Stimulated activated CD8-positive, alpha-beta memory T cell treated with anti-CD3 and anti-CD28 coated beads, Interleukin-2, amount 100 ng/mL, for 48 hours (primary cell): ENCODE measurements around the gene PBRM1.

Source experiments
- DNase-seq, 2 donors: peaks; one replicate each; pipeline ENCODE4 v3.0.0-alpha.2; 2020; ENCODE audit warnings: low read depth in 2 of 2

Gene PBRM1

DNA sequence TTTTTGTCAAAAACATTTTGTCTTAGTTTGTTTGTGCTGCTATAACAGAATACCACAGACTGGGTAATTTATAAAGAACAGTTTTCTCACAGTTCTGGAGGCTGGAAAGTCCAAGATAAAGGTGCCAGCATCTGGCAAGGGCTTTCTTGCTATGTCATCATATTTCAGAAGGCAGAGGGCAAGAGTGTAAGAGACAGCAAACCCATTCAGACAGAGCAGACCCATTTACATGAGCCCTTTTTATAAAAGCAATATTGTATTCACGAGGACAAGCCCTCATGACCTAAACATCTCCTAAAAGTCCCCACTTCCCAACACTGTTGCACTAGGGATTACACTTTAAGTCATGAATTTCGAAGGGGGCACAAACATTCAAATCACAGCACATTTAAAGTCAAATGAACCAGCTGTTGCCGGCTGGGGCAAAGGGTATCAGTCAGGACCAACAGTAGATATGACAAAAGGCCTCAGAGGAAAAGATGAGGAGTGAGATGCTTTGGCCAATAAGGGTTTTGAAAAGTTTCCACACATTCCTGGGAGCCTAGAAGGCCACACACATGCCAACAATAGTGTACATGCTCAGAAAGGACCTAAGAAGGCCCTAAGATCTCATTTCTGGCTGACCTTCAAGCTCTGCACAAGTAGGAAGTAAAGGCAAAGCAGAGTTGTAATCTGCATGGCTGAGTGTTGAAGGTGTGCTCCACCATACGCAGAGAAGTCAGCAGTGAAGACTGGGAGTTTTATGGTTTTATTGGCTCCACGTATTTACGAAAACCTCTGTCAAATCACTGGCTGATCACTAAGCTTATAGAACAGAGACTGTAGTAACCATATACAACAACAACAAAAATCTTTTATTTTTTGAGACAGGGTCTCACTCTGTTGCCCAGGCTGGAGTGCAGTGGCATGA lies 111.4 kb downstream of the PBRM1 start:
- DNase-seq: no peak

DNA sequence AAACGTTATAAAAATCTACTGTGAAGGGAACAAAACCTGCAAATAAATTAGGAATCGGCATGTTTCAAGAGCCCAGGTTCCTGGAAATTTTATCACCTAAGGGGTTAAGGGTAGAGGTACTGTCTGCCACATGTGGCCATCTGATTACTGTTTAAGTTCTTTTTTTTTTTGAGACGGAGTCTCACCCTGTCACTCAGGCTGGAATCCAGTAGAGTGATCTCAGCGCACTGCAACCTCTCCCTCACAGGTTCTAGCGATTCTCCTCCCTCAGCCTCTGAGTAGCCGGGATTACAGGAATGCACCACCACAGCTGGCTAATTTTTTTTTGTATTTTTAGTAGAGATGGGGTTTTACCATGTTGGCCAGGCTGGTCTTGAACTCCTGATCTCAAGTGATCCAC lies 113.5 kb downstream of the PBRM1 start:
- no peak for DNase-seq

DNA sequence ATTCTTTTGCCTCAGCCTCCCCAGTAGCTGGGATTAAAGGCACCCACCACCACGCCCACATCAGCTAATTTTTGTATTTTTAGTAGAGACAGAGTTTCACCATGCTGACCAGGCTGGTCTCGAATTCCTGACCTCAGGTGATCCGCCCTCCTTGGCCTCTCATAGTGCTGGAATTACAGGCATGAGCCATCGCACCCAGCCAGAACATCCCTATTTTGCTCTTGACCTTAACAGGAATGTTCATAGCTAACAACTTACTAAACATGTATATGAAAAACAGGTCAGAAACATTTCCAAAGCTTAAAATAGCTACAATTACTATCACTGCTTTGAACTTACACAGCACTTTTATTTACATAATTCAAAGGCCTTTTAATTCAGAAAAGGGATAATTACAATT lies 115.6 kb downstream of the PBRM1 start:
- no peak for DNase-seq

DNA sequence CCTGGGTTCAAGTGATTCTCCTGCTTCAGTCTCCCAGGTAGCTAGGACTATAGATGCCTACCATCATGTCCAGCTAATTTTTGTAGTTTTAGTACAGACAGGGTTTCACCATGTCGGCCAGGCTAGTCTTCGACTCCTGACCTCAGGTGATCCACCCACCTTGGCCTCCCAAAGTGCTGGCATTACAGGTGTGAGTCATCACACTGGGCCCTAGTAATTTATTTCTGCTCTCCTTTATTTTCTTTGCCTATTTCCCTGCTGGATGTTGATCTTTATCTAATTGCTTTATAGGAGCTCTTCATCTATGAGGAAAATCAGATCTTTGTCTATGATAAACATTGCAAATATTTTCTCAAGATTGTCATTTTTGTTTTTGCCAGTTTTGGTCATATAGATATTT lies 117.6 kb downstream of the PBRM1 start:
- DNase-seq: no peak

DNA sequence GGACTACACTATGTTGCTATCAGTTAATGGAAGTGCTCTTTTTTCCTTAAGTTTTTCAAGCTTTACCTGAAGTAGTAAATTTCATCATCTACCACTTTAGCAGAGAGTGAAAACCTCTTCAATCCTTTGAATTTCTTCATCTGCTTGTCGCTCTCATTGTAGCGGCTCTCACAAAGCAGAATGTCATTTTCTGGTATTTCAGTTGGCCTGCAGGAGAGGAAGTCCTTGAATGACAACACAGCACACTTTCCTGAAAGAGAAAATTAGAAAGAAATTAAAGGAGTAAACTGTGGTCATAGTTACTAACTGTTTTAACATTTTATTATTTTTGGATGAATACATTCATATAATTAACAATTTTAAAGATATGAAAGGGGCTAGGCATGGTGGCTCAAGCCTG lies 121.7 kb downstream of the PBRM1 start:
- no peak for DNase-seq

DNA sequence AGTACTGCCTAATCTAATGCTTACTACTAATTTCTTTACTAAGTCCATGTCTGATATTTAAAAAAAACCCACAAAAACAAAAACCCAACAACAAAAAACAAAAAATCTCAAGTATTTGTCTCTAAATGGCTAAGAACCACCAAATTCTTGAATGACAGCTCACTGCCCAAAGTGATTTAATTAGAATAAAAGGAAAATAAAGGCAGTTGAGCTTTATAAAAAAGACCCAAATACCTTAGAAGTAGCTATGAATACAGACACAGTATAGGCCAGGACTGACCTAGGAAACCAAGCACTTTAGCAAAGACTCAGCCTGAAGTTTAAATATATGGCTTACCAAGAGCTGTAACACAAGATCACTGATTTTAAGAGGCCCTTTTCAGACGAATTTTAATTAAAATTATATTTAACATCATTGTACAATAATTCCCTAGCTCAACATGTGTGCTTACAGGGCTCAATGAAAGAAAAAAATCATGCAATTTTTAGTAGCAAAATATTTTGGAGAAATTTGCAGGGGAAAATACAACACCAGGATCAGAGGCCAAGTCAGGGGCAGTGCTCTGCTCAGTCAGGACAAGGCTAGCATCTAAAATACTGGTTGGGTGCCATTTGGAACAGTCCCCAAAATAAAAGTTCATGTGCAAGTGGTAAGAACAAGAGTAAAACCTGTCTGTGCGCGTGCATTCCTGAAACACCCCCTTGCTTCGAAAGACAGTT lies 124.5 kb downstream of the PBRM1 start:
- DNase-seq: no peak

DNA sequence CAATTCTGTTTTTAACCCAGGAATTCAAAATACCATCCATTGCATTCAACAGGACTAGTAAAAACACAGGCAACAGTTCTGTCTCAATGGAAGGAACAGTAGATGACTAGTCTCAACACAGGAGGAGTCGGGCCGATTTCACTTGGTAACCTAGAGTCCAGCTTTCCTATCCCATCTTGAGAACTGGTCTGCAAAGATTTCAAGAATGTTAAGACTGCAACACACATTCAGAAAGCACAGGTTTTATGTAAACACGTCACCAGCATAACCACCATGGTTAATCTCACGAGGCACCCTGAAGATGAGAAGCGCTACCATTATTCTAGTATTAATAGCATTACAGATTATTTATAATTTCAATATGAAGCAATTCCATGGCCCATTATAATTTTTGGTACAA lies 127.3 kb downstream of the PBRM1 start:
- no peak for DNase-seq

DNA sequence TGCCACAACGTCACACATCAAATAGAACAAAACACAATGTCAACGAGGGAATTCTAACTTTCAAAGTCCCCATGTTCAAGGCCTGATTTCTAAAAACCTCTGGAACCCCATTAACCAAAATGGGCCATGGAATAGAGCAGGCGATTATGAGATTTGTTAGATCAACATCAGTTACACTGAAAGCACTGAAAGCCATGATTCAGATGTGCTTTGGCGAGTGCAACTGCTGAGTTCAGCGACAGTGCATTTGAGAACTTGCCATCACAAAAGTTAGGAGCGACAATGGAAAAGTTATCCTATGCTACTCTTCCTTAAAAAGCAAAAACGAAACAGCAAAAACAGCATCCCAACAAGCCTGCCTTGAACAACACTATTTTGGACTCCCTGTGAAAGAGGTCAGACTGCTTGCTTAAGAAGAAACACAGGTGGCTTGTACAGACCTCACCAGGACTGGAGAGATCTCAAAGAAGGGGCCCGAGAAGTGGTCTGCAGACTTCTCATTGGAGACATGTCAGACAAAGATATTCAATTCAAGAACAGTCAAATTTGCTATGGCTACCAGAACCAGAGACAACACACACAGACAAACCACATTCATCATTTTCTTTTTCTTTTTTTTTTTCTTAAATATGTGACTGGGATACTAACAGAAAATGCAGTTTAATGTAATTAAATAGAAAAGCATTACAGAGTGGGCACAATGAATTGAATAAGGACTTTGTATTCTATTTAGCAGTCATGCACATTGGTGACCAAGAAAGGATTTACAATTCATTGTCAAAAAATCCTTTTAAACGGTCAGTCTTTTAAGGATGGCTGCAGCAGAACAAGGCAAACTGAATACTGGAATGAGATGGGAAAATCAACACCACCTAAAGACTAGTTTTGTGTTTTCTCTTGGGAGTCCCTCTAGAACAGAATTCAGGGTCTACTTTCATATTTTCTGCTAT lies 128.4 kb downstream of the PBRM1 start:
- DNase-seq: no peak

DNA sequence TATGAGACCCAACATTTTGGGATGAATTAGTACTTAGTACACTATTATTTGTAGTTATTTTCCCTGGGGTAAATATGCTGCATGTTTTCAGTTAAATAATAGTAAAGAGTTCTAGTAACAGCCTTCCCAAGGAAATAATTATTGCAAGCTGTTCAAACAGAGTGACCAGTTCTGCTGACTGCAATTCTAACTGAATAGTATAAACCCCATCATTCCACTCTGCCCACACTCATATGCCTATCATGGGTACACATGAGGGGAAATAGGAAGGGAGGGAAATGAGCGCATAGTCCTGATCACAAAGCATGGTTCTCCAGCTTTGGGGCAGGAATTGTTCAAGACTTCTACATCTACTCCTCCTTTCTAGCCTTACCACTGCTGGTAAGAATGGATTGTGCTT lies 130.7 kb downstream of the PBRM1 start:
- no peak for DNase-seq

DNA sequence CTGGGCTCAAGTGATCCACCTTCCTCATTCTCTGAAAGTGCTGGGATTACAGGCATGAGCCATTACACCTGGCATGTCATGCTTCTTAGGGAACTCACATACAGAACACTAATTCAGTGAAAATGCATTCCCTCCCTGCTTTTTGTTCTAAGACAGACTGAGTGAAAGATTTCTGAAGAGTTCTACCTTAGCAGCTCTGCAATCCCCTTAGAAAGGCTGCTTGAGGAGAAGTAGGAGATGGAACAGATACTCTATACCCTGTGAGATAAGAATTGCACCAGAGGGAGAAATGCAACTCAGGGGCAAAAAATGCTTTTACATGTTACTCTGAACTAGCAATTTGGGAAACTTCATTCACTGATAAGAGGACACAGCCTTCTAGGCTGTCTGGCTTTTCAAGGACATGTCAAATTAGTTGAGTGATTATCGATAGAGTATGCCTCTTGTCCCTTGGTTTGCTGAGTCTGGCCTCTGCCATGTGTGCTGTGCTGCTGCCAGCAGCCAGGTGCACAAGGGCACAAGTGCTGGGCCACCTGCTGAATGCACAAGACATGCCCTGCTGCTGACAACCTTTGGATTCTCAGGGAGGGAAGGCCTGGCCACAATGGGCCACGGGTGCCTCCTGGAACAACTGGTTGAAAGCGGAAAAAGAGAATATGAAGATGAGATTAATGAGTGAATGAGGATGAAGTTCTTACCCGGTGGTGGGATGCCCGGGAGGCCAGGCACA lies 131.5 kb downstream of the PBRM1 start:
- no peak for DNase-seq

DNA sequence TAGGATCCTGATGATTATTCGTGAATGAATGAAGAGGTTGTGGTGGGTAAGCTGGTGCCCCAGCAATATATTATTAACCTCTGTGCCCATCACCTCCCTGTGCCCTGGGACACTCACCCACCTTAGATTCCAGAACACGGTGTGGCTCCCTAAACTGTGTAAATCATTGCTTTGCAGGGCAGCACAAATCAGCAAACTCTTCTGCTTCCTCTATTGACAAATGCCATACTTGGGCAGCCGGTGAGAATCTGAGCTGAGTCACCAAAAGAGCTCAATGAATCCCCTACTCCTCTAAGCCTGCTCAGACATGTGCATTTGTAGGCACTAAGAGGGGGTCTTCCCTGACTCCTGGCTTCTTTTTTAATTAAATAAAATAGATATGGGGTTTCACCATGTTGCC lies 133.6 kb downstream of the PBRM1 start:
- DNase-seq: no peak

DNA sequence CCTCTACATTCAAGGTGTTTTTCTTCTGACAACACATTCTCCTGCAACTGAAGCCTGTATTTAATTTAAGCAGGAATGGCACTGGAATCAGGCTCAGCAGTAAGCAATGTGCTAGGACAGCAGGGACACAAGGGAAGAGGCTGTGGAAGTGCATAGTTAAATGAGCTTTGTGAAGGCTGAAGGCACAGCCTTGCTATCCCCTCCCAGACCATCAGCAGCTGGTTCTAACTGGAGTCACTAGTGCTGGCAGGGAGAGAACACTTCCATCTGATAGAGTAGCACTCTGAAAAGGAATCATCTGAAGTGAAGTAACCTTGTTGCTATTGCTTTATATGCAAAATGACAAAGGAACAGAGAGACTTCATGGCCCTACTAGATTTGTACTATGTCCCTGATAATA lies 134.6 kb downstream of the PBRM1 start:
- no peak for DNase-seq

DNA sequence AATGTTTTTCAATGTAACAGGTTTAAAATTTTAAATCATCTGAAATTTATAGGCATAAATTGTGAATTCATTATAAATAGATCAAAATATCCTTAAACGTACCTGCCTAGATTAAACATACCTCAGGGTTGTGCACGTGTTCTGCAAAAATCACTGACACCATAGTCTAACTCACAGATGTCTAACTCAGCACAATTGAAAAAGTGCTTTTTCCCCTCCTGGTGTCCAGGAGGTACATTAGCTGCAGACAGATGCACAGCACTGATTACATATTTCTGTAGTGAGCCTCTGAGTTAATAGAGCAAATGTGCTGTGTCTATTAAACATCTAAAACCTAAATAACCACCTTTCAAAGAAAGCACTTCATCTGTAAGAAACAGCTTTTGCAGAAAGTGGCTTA lies 138.6 kb downstream of the PBRM1 start:
- no peak for DNase-seq

DNA sequence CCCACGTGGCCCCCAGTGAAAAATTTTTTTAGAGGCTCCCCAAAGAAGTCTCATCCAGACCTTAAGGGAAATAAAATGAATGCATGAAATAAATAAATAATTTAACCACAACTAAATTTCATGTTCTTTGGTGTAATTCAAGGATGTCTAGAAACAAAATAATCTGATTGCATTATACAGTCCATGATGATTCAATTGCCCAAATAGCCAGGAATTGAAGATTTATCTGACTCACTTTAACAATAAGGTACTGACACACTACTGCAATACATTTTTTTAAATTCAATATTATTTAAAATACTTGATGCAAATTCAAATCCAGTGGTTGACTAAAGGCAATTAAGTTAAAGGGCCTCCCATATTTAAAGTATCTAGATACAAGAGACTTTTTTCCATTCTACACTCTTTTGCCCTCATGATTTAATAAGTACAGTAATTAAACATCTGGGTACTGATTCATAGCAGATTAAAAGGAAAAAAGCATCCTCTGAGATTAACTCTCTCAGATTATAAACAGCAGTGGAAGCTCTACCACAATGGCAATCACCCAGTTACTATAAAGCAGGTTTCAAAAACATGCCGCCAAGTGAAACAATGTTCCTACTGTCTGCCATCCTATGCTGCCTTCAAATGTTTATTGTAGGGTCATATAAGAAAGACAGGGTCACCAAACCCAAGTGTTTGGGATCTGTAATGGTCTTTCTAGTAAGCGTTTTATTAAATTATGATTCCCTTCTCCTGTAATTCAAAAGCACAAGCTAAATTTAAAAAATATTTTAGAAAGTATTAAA lies 139.4 kb downstream of the PBRM1 start:
- DNase-seq: no peak

DNA sequence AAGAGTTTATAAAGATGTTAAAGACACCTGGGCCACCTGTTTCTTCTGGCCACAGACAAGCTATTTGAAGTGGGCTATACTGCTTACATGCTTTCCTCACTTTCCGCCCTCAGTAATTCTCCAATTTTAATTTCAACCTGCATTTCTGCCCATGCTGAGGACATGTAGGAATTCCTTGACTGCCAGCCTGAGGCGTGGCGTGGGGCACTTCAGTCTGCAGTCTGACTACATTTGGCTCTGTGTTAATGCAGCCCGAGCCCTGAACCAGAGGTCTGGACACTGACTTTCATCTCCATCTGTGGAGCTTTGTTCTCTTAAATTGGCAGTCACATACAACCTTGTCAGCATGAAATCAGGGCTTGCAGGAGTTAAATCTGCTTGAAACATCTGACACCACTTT lies 140.8 kb downstream of the PBRM1 start:
- no peak for DNase-seq

DNA sequence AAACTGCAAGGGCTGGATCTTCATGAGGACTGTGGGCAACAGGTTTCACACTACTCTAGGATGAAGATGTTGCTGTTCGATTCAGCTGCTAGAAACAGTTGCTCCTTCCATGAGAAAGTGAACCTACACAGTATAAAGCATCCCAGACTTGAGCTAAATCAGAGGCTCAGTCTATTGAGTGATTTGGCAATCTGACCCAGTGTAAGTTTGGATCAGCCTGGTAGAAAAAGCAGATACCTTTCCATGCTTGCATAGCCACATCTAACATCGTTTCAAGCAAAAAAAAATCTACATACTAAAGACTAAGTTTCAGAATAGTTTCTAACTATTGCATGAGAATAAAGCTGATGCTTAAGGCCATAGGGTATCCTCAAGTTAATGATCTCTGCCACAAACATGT lies 144.7 kb downstream of the PBRM1 start:
- DNase-seq: no peak

DNA sequence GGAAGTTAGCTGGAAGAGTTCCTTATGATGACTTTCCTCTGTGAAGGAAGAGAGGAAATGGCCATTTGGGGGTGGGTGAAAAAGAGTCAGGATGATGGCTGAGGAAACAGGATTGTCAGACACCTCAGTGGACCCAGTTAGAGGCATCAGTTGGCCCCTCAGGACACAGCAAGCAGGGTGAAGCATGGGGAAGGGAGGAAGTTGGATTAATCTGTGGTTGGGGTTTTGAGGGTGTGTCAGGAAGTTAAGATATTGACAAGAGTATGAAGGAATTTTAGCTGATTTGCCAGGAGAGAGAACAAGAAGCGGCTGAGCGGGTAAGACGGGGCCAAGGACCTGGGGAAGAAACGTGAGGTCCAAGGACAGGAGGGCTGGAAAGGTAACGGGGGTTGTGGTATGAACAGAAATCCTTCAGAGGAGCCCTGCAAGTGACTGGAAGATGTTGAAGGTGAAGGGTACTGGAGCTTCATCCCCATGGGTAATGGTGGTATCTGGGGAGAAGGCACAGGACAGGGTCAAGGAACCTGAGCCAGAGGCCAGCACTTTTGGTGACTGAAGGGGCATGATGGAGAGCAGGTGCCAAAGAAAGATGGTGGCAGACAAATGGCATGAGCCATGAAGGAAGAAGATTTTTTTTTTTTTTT lies 146.6 kb downstream of the PBRM1 start:
- no peak for DNase-seq

DNA sequence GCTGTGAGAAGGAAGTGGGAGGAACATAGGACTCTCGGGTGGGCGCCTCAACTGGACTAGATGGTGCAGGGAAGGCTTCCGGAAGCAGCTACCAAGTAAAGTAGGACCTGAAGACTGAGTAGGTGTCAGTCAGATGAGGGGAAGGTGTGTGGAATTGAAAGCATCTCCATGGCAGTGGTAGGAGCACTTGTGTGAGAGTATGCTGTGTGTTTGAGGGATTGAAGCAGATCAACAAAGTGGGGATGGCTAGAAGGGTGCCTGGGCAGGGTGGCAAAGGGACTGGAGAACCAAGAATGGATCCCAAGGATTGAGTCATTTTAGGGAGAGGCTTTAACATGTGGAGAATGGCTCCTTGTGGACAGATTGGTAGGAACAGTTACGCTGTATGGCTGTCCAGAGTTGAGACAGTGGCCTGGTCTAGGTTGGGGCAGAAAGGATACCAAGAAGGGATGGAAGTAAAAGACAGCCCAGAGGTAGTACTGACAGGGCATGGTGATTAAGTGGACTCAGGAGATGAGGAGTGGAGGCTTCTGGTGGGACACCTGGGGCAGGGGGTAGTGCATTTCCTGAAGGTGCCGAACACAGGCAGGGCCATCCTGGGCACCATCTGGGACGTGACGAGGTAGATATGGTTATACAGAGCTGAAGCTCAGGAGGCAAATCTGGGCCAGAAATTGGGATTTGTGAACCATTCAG lies 147.8 kb downstream of the PBRM1 start:
- DNase-seq: no peak

DNA sequence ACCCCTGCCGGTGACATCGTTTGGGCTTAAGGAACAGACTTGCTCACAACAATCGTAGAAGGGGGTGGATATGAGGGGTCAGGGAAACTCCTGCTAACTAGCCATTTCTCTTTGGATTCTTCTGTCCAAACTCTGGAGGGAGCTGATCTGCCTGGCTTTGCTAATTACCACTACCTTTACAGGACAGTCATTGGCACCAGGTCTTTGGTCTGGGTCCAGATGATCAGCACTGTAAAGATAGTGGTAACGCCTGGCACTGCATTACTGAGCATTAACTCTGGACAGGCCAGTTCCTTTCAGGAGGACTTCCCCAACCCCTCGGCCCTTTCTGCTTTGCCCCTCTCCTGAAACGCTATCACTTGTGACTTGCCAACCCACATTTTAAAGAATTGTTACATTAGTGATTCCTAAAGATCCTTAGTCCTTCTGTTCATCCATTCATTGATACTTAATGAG lies 148.5 kb downstream of the PBRM1 start:
- no peak for DNase-seq
